PC-3 (cell line): Measurements from ENCODE around the gene KIAA0513. TPM values are rescaled to one million over a fixed set of nuclear protein-coding genes. Genes with fewer than 3 reads are reported as not detected.

Source experiments
- ATAC-seq: fragments of 200-7000 bp; cut with Tn5 transposase; 2 replicates; pipeline ENCODE4 v1.9.1; 2020; ENCODE audit warnings: mild to moderate bottlenecking, moderate library complexity
- BruUV-seq: library from RNA; stranded (reverse); fragments of 400-500 nt; replicated peaks from 2 replicates; lab custom pipeline; 2021; lab: Mats Ljungman, UMichigan
- CTCF ChIA-PET: fragments of 300-600 bp; sonication (Branson Sonifier 250); formaldehyde crosslinking; loops from one replicate; lab custom pipeline; 2022; ENCODE audit warnings: antibody characterized with exemption; lab: Charles Lee
- POLR2A ChIA-PET: fragments of 300-600 bp; sonication (Branson Sonifier 250); formaldehyde crosslinking; loops from one replicate; lab custom pipeline; 2022; ENCODE audit warnings: antibody characterized with exemption; ENCODE audit not compliant: unreplicated experiment; lab: Charles Lee
- DNase-seq: peaks from one replicate; pipeline ENCODE4 v3.0.0-alpha.2; 2015
- H2AFZ ChIP-seq: fragments of 300-600 bp; sonication (generic); 2 replicates; pipeline ENCODE4 v1.6.0; 2016; ENCODE audit warnings: antibody characterized with exemption, low read length
- H3F3A ChIP-seq: fragments of 300-600 bp; sonication (generic); one replicate; pipeline ENCODE4 v1.6.0; 2017; ENCODE audit warnings: antibody characterized with exemption, low read length, control low read depth, mild to moderate bottlenecking; ENCODE audit not compliant: unreplicated experiment
- H3K27ac ChIP-seq: fragments of 300-600 bp; sonication (generic); 2 replicates; pipeline ENCODE4 v1.5.1; 2016; ENCODE audit warnings: mild to moderate bottlenecking, low read length
- H3K27me3 ChIP-seq: fragments of 300-600 bp; sonication (generic); 2 replicates; pipeline ENCODE4 v1.6.1; 2016; ENCODE audit warnings: low read length, mixed read lengths
- H3K36me3 ChIP-seq: fragments of 300-600 bp; sonication (generic); 2 replicates; pipeline ENCODE4 v1.6.1; 2016; ENCODE audit warnings: low read depth, mixed run types, low read length, mixed read lengths
- H3K4me1 ChIP-seq: fragments of 300-600 bp; sonication (generic); 2 replicates; pipeline ENCODE4 v1.5.1; 2016; ENCODE audit warnings: low read length; ENCODE audit not compliant: insufficient read depth
- H3K4me2 ChIP-seq: fragments of 300-600 bp; sonication (generic); 2 replicates; pipeline ENCODE4 v1.6.0; 2016; ENCODE audit warnings: low read length
- H3K4me3 ChIP-seq: fragments of 300-600 bp; sonication (generic); 2 replicates; pipeline ENCODE4 v1.5.1; 2016; ENCODE audit warnings: mild to moderate bottlenecking, low read length, mixed read lengths
- H3K79me2 ChIP-seq: fragments of 300-600 bp; sonication (generic); 2 replicates; pipeline ENCODE4 v1.6.1; 2017; ENCODE audit warnings: low read length, mixed read lengths
- H3K9ac ChIP-seq: fragments of 300-600 bp; sonication (generic); 2 replicates; pipeline ENCODE4 v1.6.0; 2016; ENCODE audit warnings: mild to moderate bottlenecking, low read length
- H3K9me2 ChIP-seq: fragments of 300-600 bp; sonication (generic); replicated peaks from 2 replicates; pipeline ENCODE4 v1.6.1; 2016; ENCODE audit warnings: mixed run types, low read length, mixed read lengths
- H3K9me3 ChIP-seq: fragments of 300-600 bp; sonication (generic); 2 replicates; pipeline ENCODE4 v1.6.1; 2016; ENCODE audit warnings: low read length, mixed read lengths
- H4K20me1 ChIP-seq: fragments of 300-600 bp; sonication (generic); 2 replicates; pipeline ENCODE4 v1.6.1; 2016; ENCODE audit warnings: low read length, mixed read lengths
- EZH2 ChIP-seq: fragments of 300-600 bp; sonication (generic); IDR thresholded peaks from one replicate; pipeline ENCODE4 v1.6.1; 2017; ENCODE audit warnings: antibody characterized with exemption, mild to moderate bottlenecking, low read length; ENCODE audit not compliant: unreplicated experiment
- EZH2phosphoT487 ChIP-seq: fragments of 300-600 bp; sonication (generic); IDR thresholded peaks from 2 replicates; pipeline ENCODE4 v1.6.1; 2018; ENCODE audit warnings: mild to moderate bottlenecking, antibody characterized with exemption, low read length, borderline replicate concordance
- intact Hi-C: fragments of 100-400 bp; cut with micrococcal nuclease; formaldehyde crosslinking; loops from 2 replicates; pipeline ENCODE4 v1.9.0; 2023
- total RNA-seq: library from RNA; depleted of rRNA; stranded (reverse); fragments of >200 nt; gene quantifications from 2 replicates; pipeline ENCODE4 v1.2.3, GENCODE V29; 2014
- TF ChIP-seq, protein P1 (sequence below): fragments of 300-600 bp; sonication (generic); conservative IDR thresholded peaks from 2 replicates; pipeline ENCODE4 v1.5.1; 2017; ENCODE audit warnings: antibody characterized with exemption, low read depth, mild to moderate bottlenecking, low read length

Gene KIAA0513
- total RNA-seq, 1 experiment from 2014 or later = 7.8 TPM

- peak overlapping the region; percentile 44 for H3K27ac ChIP-seq
- H3K9ac ChIP-seq = no peak overlapping the region
- ATAC-seq (no peak; the same call in 1 of the 2 replicates), DNase-seq (no peak)
- no peaks in the 10 kb centered on the region for H3F3A ChIP-seq
- ChIA-PET CTCF (no interaction called here), POLR2A (no interaction called here)
- no TSS peak for BruUV-seq
- peak overlapping the region; percentile 28 for H2AFZ ChIP-seq
- H3K9me3 ChIP-seq = no peaks in the 10 kb centered on the region
- no peaks in the 10 kb centered on the region for H3K9me2 ChIP-seq
- H3K4me3 ChIP-seq = peak overlapping the region; percentile 44; the same call in 1 of the 2 replicates
- H3K79me2 ChIP-seq = no peaks in the 10 kb centered on the region
- no peaks in the 10 kb centered on the region for H3K27me3 ChIP-seq
- H4K20me1 ChIP-seq = no peaks in the 10 kb centered on the region
- intact Hi-C loops = no loop called here
- H3K4me2 ChIP-seq = peak overlapping the region; percentile 72
- peaks cover 16% of the 10 kb centered on the region for H3K4me1 ChIP-seq
- H3K36me3 ChIP-seq = no peaks in the 10 kb centered on the region
- no peak for TF ChIP-seq EZH2
- no peak for TF ChIP-seq EZH2phosphoT487
- TF ChIP-seq, protein P1, sequence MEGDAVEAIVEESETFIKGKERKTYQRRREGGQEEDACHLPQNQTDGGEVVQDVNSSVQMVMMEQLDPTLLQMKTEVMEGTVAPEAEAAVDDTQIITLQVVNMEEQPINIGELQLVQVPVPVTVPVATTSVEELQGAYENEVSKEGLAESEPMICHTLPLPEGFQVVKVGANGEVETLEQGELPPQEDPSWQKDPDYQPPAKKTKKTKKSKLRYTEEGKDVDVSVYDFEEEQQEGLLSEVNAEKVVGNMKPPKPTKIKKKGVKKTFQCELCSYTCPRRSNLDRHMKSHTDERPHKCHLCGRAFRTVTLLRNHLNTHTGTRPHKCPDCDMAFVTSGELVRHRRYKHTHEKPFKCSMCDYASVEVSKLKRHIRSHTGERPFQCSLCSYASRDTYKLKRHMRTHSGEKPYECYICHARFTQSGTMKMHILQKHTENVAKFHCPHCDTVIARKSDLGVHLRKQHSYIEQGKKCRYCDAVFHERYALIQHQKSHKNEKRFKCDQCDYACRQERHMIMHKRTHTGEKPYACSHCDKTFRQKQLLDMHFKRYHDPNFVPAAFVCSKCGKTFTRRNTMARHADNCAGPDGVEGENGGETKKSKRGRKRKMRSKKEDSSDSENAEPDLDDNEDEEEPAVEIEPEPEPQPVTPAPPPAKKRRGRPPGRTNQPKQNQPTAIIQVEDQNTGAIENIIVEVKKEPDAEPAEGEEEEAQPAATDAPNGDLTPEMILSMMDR = no peak
These were observed 27.4 kb downstream of the KIAA0513 start for GRCh38 chr16:85054948-85055492.

- DNase-seq (peak; percentile 40), ATAC-seq (peak; percentile 80)
- TF ChIP-seq, protein P1 = no peak
- TF ChIP-seq EZH2 (no peak), EZH2phosphoT487 (no peak)
- Histone ChIP-seq H3K9ac (no peak overlapping the region), H3K4me2 (peak overlapping the region; percentile 72), H3K9me3 (no peaks in the 10 kb centered on the region), H3K4me1 (peaks cover 16% of the 10 kb centered on the region), H3K4me3 (peak overlapping the region; percentile 44; the same call in 1 of the 2 replicates), H3K79me2 (no peaks in the 10 kb centered on the region), H3K9me2 (no peaks in the 10 kb centered on the region), H2AFZ (peak overlapping the region; percentile 28), H4K20me1 (no peaks in the 10 kb centered on the region), H3K27me3 (no peaks in the 10 kb centered on the region), H3K36me3 (no peaks in the 10 kb centered on the region), H3F3A (no peaks in the 10 kb centered on the region), H3K27ac (peak overlapping the region; percentile 44)
- no TSS peak for BruUV-seq
- ChIA-PET CTCF (interaction anchor here (1.0 kb wide), 1 partner anchor 31 kb away, joined by 5 read pairs; no protein-coding TSS in a partner anchor), POLR2A (no interaction called here)
- intact Hi-C loops = no loop called here
These were observed 28.1 kb downstream of the KIAA0513 start for GRCh38 chr16:85055493-85056210.
